ENCODE data around the gene SREK1. TPM values are rescaled to one million over a fixed set of nuclear protein-coding genes. Genes with fewer than 3 reads are reported as not detected.
"Not testable (repeated sequence)": the region's sequence is repeated elsewhere in the genome, so short reads cannot be mapped to it uniquely, and the experiment has no call there.

Gene SREK1
- total RNA-seq, 6 donors from 2014 or later: 48.6 to 294 (median 106) TPM

- Histone ChIP-seq H3K36me3 (no peaks in the 10 kb centered on the region), H3K27me3 (no peaks in the 10 kb centered on the region), H3K9me3 (no peaks in the 10 kb centered on the region), H3K27ac (no peak overlapping the region), H3K4me1 (no peaks in the 10 kb centered on the region), H3K4me3 (no peak overlapping the region)
- TF ChIP-seq CTCF (IDR thresholded peaks at IDR 0.05) (no peak), EP300 (IDR thresholded peaks at IDR 0.05) (no peak), POLR2A (IDR thresholded peaks at IDR 0.05) (no peak), POLR2AphosphoS5 (IDR thresholded peaks at IDR 0.05) (no peak)
- ATAC-seq (ENCODE audit: low FRiP score in 2 of 2): no peak
- 84 to 85% methylated on average over 4 of the region's 4 CpGs for WGBS, 2 donors
- no peak for DNase-seq
These were observed 65.2 kb downstream of the SREK1 start for GRCh38 chr5:66209350-66209749.

- ATAC-seq (ENCODE audit: low FRiP score in 2 of 2) (no peak), DNase-seq (no peak)
- Histone ChIP-seq H3K4me1 (no peaks in the 10 kb centered on the region), H3K27ac (no peak overlapping the region), H3K27me3 (no peaks in the 10 kb centered on the region), H3K36me3 (no peaks in the 10 kb centered on the region), H3K4me3 (no peak overlapping the region), H3K9me3 (no peaks in the 10 kb centered on the region)
- WGBS, 2 donors: 76 to 81% methylated on average over 6 of the region's 6 CpGs
- TF ChIP-seq CTCF (IDR thresholded peaks at IDR 0.05) (no peak), POLR2AphosphoS5 (IDR thresholded peaks at IDR 0.05) (no peak), POLR2A (IDR thresholded peaks at IDR 0.05) (no peak), EP300 (IDR thresholded peaks at IDR 0.05) (no peak)
These were observed 65.7 kb downstream of the SREK1 start for GRCh38 chr5:66209794-66210193.

- TF ChIP-seq CTCF (IDR thresholded peaks at IDR 0.05) (no peak), EP300 (IDR thresholded peaks at IDR 0.05) (no peak), POLR2A (IDR thresholded peaks at IDR 0.05) (no peak), POLR2AphosphoS5 (IDR thresholded peaks at IDR 0.05) (no peak)
- Histone ChIP-seq H3K4me3 (no peak overlapping the region), H3K9me3 (no peaks in the 10 kb centered on the region), H3K27ac (no peak overlapping the region), H3K36me3 (no peaks in the 10 kb centered on the region), H3K4me1 (no peaks in the 10 kb centered on the region), H3K27me3 (no peaks in the 10 kb centered on the region)
- ATAC-seq (ENCODE audit: low FRiP score in 2 of 2) (no peak), DNase-seq (no peak)
- WGBS, 2 donors: 73 to 85% methylated on average over 2 of the region's 2 CpGs
These were observed 69.4 kb downstream of the SREK1 start for GRCh38 chr5:66213533-66213932.

- H3K9me3 ChIP-seq: no peaks in the 10 kb centered on the region
- no peaks in the 10 kb centered on the region for H3K36me3 ChIP-seq
- no peak for TF ChIP-seq EP300 (IDR thresholded peaks at IDR 0.05)
- no peak for TF ChIP-seq CTCF (IDR thresholded peaks at IDR 0.05)
- TF ChIP-seq POLR2AphosphoS5 (IDR thresholded peaks at IDR 0.05): no peak
- TF ChIP-seq POLR2A (IDR thresholded peaks at IDR 0.05): no peak
- no peaks in the 10 kb centered on the region for H3K27me3 ChIP-seq
- no peak overlapping the region for H3K4me3 ChIP-seq
- WGBS, 2 donors: 79% methylated on average over 5 of the region's 5 CpGs; no CpG with 5 or more reads in 1 of the 2 donors
- H3K27ac ChIP-seq: no peak overlapping the region
- DNase-seq (no peak), ATAC-seq (ENCODE audit: low FRiP score in 2 of 2) (no peak)
- no peaks in the 10 kb centered on the region for H3K4me1 ChIP-seq
These were observed 78.4 kb downstream of the SREK1 start for GRCh38 chr5:66222455-66222854.

- H3K4me3 ChIP-seq; H3K27ac ChIP-seq; H3K9me3 ChIP-seq; H3K36me3 ChIP-seq; H3K27me3 ChIP-seq; ATAC-seq (ENCODE audit: low FRiP score in 2 of 2); H3K4me1 ChIP-seq; DNase-seq: not testable (repeated sequence)
- WGBS, 2 donors: 100% methylated on average over 4 of the region's 4 CpGs
These were observed 78.8 kb downstream of the SREK1 start for GRCh38 chr5:66222896-66223295.
